Lower lobe of right lung (tissue), 2 donors: ENCODE measurements around the gene SETDB2. TPM values are rescaled to one million over a fixed set of nuclear protein-coding genes. Genes with fewer than 3 reads are reported as not detected.
A peak's percentile ranks its signal among the peaks of the same experiment; 100 is the strongest.

ENCODE experiments used
- ATAC-seq, 2 donors: fragments of 200-7000 bp; cut with Tn5 transposase; one replicate each; pipeline ENCODE4 v1.9.1; 2020 to 2022; ENCODE audit warnings: mild to moderate bottlenecking in 2 of 2, moderate library complexity in 2 of 2
- DNase-seq: peaks from one replicate; pipeline ENCODE4 v3.0.0-alpha.2; 2020
- H3K27ac ChIP-seq: fragments of 200-600 bp; one replicate; pipeline ENCODE4 v1.8.0; 2022
- H3K27me3 ChIP-seq: fragments of 200-600 bp; one replicate; pipeline ENCODE4 v1.8.0; 2022; ENCODE audit warnings: low read depth
- H3K36me3 ChIP-seq: fragments of 200-600 bp; one replicate; pipeline ENCODE4 v1.8.0; 2022; ENCODE audit warnings: mild to moderate bottlenecking
- H3K4me1 ChIP-seq: fragments of 200-600 bp; one replicate; pipeline ENCODE4 v1.8.0; 2022
- H3K4me3 ChIP-seq: fragments of 200-600 bp; one replicate; pipeline ENCODE4 v1.8.0; 2022; ENCODE audit warnings: mild to moderate bottlenecking
- H3K9me3 ChIP-seq: fragments of 200-600 bp; one replicate; pipeline ENCODE4 v1.8.0; 2022
- intact Hi-C: fragments of 100-400 bp; cut with DNase I; formaldehyde crosslinking; loops from one replicate; pipeline ENCODE4 v1.11.0; 2022
- total RNA-seq: library from RNA; stranded (reverse); fragmentation: NEBNext Ultra II Directional; extraction: Animal tissue kit (Norgen Biotek cat#: 25700); gene quantifications from one replicate; pipeline ENCODE4 v1.2.1, GENCODE V29; 2021
- TF ChIP-seq, protein P1 (sequence below): fragments of 200-600 bp; IDR thresholded peaks from one replicate; pipeline ENCODE4 v1.8.0; 2022; ENCODE audit warnings: antibody characterized with exemption, mild to moderate bottlenecking
- donor health status: DM: no; HTN: yes; CAD: no; lungs with severe emphysema.

SETDB2 gene
- total RNA-seq, 1 donor from 2014 or later: 21.1 TPM

DNA sequence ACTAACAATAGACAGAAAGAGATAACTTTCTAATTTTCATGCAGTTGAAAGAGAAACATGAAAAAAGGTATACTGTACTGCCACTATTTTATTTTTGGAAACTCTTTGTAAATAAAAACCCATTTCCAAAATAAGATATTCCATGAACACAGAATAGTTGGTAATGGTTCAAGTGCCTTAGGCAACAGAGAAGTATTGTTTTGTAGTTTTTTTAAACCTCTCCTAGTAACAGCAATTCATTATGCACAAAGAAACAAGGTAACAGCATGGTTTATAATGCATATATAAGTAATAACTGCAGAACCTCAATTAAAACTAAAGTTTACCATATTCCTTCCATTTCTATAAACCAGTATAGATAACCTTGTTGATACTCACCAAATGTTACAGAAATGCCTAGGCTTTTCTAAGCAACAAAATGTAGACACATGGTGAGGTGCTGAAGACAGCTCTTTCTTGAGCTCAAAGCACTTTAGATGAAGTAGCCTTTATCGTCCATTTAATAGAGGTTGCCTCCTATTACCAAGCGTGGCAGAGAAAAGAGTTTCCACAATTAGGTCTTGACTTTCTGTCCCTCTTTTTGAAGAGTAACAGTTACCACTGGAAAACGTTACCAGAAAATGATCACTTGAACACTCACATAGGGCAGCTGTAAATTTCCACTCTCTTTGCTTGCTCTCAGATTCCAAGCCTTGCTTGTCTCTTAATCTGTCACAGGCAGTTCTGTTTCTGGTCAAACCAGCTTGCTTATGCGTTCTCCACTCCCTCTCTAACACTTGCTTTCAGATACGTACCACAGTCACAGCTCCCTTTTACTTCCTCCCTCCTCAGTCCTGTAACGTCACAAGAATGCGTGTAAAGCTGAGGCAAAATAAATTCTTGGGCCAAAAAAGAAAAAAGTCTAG, 43.1 kb upstream of the SETDB2 start:
- Histone ChIP-seq H3K4me3 (peak overlapping the region; percentile 48), H3K36me3 (no peaks in the 10 kb centered on the region), H3K4me1 (no peaks in the 10 kb centered on the region), H3K27ac (peak overlapping the region; percentile 73), H3K27me3 (no peaks in the 10 kb centered on the region), H3K9me3 (peaks cover 12% of the 10 kb centered on the region)
- ATAC-seq: peak; percentile 94 to 95
- TF ChIP-seq, protein P1, sequence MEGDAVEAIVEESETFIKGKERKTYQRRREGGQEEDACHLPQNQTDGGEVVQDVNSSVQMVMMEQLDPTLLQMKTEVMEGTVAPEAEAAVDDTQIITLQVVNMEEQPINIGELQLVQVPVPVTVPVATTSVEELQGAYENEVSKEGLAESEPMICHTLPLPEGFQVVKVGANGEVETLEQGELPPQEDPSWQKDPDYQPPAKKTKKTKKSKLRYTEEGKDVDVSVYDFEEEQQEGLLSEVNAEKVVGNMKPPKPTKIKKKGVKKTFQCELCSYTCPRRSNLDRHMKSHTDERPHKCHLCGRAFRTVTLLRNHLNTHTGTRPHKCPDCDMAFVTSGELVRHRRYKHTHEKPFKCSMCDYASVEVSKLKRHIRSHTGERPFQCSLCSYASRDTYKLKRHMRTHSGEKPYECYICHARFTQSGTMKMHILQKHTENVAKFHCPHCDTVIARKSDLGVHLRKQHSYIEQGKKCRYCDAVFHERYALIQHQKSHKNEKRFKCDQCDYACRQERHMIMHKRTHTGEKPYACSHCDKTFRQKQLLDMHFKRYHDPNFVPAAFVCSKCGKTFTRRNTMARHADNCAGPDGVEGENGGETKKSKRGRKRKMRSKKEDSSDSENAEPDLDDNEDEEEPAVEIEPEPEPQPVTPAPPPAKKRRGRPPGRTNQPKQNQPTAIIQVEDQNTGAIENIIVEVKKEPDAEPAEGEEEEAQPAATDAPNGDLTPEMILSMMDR: no peak
- no peak for DNase-seq
- intact Hi-C loops: no loop called here

DNA sequence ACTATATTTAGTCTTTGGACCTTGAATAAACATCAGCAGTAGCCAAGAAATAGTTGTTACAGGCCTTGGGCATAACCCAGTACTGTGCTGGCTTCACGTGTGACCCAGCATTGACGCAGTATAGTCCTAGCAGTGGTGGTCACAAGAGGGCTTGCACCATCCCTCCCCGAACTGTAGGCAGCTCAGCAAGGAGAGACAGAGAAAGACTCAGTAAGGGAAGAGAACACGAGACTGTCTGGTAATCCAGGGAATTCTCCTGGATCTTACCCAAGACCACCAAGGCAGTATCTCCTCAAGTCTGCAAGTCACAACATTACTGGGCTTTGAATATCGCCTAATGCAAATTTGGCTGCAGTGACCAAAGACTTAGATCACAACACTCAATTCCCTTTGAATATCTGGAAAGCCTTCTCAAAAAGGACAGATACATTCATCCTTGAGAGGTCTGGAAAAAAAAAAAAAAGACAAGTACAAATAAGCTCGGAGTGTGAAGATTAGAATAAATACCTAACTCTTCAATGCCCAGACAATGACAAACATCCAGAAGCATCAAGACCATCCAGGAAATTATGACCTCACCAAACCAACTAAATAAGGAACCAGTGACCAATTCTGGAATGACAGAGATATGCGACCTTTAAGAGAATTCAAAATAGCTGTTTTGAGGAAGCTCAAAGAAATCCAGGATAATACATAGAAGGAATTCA, 39.9 kb upstream of the SETDB2 start:
- intact Hi-C loops: no loop called here
- no peak for ATAC-seq
- H3K27ac ChIP-seq: no peak overlapping the region

DNA sequence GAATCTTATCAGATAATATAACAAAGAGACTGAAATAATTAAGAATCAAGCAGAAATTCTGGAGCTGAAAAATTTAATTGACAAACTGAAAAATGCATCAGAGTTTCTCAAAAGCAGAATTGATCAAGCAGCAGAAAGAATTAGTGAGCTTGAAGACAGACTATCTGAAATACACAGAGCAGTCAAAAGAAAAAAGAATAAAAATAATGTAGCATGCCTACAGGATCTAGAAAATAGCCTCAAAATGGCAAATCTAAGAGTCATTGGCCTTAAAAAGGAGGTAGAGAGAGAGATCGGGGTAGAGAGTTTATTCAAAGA, 39.4 kb upstream of the SETDB2 start:
- no peak overlapping the region for H3K27ac ChIP-seq
- no peaks in the 10 kb centered on the region for H3K4me1 ChIP-seq
- H3K9me3 ChIP-seq: peaks cover 12% of the 10 kb centered on the region
- no peak for ATAC-seq
- DNase-seq: no peak
- H3K27me3 ChIP-seq: no peaks in the 10 kb centered on the region
- no peak overlapping the region for H3K4me3 ChIP-seq
- H3K36me3 ChIP-seq: no peaks in the 10 kb centered on the region
- TF ChIP-seq, protein P1: no peak
- intact Hi-C loops: no loop called here

More for the DNA sequence above, 39.9 kb upstream of the SETDB2 start:
- H3K4me1 ChIP-seq: no peaks in the 10 kb centered on the region
- H3K4me3 ChIP-seq: no peak overlapping the region
- TF ChIP-seq, protein P1: no peak
- H3K27me3 ChIP-seq: no peaks in the 10 kb centered on the region
- no peaks in the 10 kb centered on the region for H3K36me3 ChIP-seq
- no peak for DNase-seq
- peaks cover 12% of the 10 kb centered on the region for H3K9me3 ChIP-seq

DNA sequence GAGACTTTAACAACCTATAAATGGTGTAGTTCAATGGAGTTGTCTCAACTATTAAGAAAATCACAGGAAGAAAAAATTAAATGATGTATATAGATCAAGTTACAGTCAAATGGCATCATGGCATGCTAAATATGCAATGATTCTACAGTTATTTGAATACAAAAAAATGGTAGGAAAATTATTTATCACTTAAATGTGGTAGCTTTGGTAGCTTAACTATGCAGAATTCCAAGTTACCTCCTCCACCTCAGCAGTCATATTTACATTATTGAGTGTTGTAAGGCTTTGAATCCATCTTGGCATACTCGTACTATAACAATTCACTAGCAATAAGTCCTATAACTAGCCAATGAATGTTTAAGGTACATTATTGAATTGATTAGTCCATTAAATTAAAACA, 37.0 kb upstream of the SETDB2 start:
- DNase-seq (no peak), ATAC-seq (no peak)
- Histone ChIP-seq H3K4me1 (no peaks in the 10 kb centered on the region), H3K27ac (no peak overlapping the region), H3K9me3 (peaks cover 12% of the 10 kb centered on the region), H3K27me3 (no peaks in the 10 kb centered on the region), H3K4me3 (no peak overlapping the region), H3K36me3 (no peaks in the 10 kb centered on the region)
- intact Hi-C loops: no loop called here
- TF ChIP-seq, protein P1: no peak

DNA sequence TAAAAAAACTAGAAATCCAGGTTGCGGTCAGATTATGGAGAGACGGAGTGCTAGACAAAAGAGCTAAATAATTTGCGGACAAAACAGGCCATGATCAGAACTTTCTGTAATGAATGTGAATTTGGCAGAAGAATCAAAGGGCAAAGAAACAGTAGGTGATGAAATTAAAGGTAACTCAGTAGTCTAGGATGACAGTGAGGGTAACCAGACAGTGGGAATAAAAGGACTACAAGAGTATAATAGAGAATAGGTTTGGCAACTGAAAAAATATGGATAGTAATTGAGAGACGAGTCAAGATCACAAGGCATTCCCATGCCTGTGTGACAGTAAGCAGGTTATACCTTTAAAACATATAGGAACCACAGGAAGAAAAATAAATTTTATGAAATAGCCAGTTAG, 36.1 kb upstream of the SETDB2 start:
- ATAC-seq (no peak), DNase-seq (no peak)
- Histone ChIP-seq H3K4me3 (no peak overlapping the region), H3K36me3 (no peaks in the 10 kb centered on the region), H3K27me3 (no peaks in the 10 kb centered on the region), H3K27ac (no peak overlapping the region), H3K4me1 (no peaks in the 10 kb centered on the region), H3K9me3 (peaks cover 12% of the 10 kb centered on the region)
- intact Hi-C loops: no loop called here
- TF ChIP-seq, protein P1: no peak
